DMS153 treated with DMSO at 0.1 percent for 48 hours (cell line): Measurements from ENCODE around the gene GREM2.

ENCODE experiments used
- DNase-seq: peaks from one replicate; lab custom pipeline; 2025; ENCODE audit not compliant: unreplicated experiment; lab: John Stamatoyannopoulos, UW

Gene GREM2

GRCh38 chr1:240562779-240563178, 49.2 kb downstream of the GREM2 start:
- DNase-seq = no peak

- DNase-seq = no peak
Observed at GRCh38 chr1:240562111-240562590, 49.8 kb downstream of the GREM2 start.

- DNase-seq = no peak
Observed at GRCh38 chr1:240559781-240560180, 52.2 kb downstream of the GREM2 start.

- no peak for DNase-seq
Observed at GRCh38 chr1:240555524-240555923, 56.4 kb downstream of the GREM2 start.

- no peak for DNase-seq
Observed at GRCh38 chr1:240553351-240553750, 58.6 kb downstream of the GREM2 start.

GRCh38 chr1:240539769-240540414, 72.1 kb downstream of the GREM2 start:
- DNase-seq = no peak

GRCh38 chr1:240538776-240539430, 73.1 kb downstream of the GREM2 start:
- DNase-seq = no peak

GRCh38 chr1:240533154-240533780, 78.7 kb downstream of the GREM2 start:
- no peak for DNase-seq

GRCh38 chr1:240528591-240528990, 83.4 kb downstream of the GREM2 start:
- no peak for DNase-seq

GRCh38 chr1:240527086-240527485, 84.9 kb downstream of the GREM2 start:
- DNase-seq = no peak

GRCh38 chr1:240526312-240526711, 85.6 kb downstream of the GREM2 start:
- no peak for DNase-seq

- no peak for DNase-seq
Observed at GRCh38 chr1:240524356-240525069, 87.4 kb downstream of the GREM2 start.

- DNase-seq = no peak
Observed at GRCh38 chr1:240522122-240522822, 89.7 kb downstream of the GREM2 start.

- DNase-seq = no peak
Observed at GRCh38 chr1:240517891-240518290, 94.1 kb downstream of the GREM2 start.

- DNase-seq = no peak
Observed at GRCh38 chr1:240516069-240516468, 95.9 kb downstream of the GREM2 start.

GRCh38 chr1:240515505-240515904, 96.5 kb downstream of the GREM2 start:
- DNase-seq = no peak

- no peak for DNase-seq
Observed at GRCh38 chr1:240511789-240512188, 100.2 kb downstream of the GREM2 start.

GRCh38 chr1:240508950-240509349, 103.0 kb downstream of the GREM2 start:
- DNase-seq = no peak

GRCh38 chr1:240508201-240508600, 103.8 kb downstream of the GREM2 start:
- no peak for DNase-seq

GRCh38 chr1:240506176-240506575, 105.8 kb downstream of the GREM2 start:
- DNase-seq = no peak

GRCh38 chr1:240503558-240503957, 108.4 kb downstream of the GREM2 start:
- DNase-seq = no peak
